ENCODE data around the gene ABHD5. TPM values are rescaled to one million over a fixed set of nuclear protein-coding genes. Genes with fewer than 3 reads are reported as not detected.

ABHD5 gene
- total RNA-seq, 1 donor from 2014 or later, result 8.1 TPM

DNA sequence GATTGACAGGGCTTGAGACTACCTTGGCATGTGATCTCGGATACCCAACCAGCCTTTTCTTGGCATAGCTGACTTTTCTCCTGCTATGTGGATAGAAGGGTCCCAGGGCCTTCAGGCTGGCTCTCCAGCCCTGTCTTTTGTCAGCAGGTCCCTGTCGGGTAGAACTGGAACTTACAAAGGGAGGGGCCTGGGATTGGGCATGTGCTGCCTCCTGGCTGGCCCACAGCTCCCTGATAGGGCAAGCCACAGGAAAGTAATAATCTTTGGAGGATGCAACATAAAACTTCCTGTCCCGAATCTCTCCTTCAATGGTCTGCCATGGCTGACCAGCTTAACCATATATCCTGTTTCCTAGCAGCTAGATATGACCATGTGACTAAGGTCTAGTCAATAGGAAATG, 89.1 kb downstream of the ABHD5 start:
- no peaks in the 10 kb centered on the region for H3K4me1 Mint-ChIP-seq (ENCODE audit: low read depth, unreplicated experiment)
- H3K27ac Mint-ChIP-seq (ENCODE audit: unreplicated experiment), result no peak overlapping the region
- DNase-seq, result no peak
- peaks cover 8% of the 10 kb centered on the region for H3K9me3 Mint-ChIP-seq (ENCODE audit: unreplicated experiment)
- no peak overlapping the region for H3K4me3 Mint-ChIP-seq (ENCODE audit: unreplicated experiment)
- peaks cover 5% of the 10 kb centered on the region for H3K36me3 Mint-ChIP-seq (ENCODE audit: unreplicated experiment)
- TF ChIP-seq, protein P1, sequence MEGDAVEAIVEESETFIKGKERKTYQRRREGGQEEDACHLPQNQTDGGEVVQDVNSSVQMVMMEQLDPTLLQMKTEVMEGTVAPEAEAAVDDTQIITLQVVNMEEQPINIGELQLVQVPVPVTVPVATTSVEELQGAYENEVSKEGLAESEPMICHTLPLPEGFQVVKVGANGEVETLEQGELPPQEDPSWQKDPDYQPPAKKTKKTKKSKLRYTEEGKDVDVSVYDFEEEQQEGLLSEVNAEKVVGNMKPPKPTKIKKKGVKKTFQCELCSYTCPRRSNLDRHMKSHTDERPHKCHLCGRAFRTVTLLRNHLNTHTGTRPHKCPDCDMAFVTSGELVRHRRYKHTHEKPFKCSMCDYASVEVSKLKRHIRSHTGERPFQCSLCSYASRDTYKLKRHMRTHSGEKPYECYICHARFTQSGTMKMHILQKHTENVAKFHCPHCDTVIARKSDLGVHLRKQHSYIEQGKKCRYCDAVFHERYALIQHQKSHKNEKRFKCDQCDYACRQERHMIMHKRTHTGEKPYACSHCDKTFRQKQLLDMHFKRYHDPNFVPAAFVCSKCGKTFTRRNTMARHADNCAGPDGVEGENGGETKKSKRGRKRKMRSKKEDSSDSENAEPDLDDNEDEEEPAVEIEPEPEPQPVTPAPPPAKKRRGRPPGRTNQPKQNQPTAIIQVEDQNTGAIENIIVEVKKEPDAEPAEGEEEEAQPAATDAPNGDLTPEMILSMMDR (IDR thresholded peaks at IDR 0.05; ENCODE audit: partially characterized antibody, unreplicated experiment), result no peak
- H3K27me3 Mint-ChIP-seq (ENCODE audit: unreplicated experiment), result no peaks in the 10 kb centered on the region

DNA sequence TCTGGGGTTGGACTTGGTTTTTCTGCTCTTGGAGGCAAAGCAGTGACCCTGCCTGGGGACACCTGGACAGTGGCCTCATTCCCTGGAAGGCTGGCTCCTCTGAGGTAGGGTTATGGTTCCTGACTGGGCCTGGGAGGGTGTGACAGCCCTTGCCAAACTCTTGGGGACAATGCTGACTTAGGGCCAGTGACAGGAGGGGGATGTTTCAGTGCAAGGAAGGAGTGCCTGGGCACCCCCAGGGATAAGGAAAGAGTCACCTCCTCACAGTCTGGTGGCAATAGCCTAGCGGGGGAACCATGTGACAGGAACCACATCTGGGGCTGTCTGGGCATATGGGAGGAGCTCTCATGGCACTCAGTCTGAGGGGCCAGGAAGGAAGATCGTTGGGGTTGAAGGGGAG, 91.8 kb downstream of the ABHD5 start:
- Mint-ChIP-seq H3K9me3 (ENCODE audit: unreplicated experiment) (peaks cover 6% of the 10 kb centered on the region), H3K36me3 (ENCODE audit: unreplicated experiment) (peaks cover 5% of the 10 kb centered on the region), H3K4me3 (ENCODE audit: unreplicated experiment) (no peak overlapping the region), H3K4me1 (ENCODE audit: low read depth, unreplicated experiment) (peaks cover 2% of the 10 kb centered on the region), H3K27ac (ENCODE audit: unreplicated experiment) (no peak overlapping the region), H3K27me3 (ENCODE audit: unreplicated experiment) (no peaks in the 10 kb centered on the region)
- TF ChIP-seq, protein P1 (IDR thresholded peaks at IDR 0.05; ENCODE audit: partially characterized antibody, unreplicated experiment), result no peak
- DNase-seq, result no peak

Other genes with a start within 250 kb of the ABHD5 start
- gene ANO10, start 68.9 kb upstream of the ABHD5 start, total RNA-seq (ENCODE audit: unreplicated experiment), result 44.9 TPM

All from glutamatergic neuron (in vitro differentiated cells).